ENCODE results near the gene GALNT2. TPM values are rescaled to one million over a fixed set of nuclear protein-coding genes. Genes with fewer than 3 reads are reported as not detected.

Gene GALNT2
- total RNA-seq, 1 experiment from 2014 or later = 152 TPM

GRCh38 chr1:230145505-230145899, 78.5 kb downstream of the GALNT2 start:
- intact Hi-C loops (cut with micrococcal nuclease; ENCODE audit: unreplicated experiment) (no loop called here), in situ Hi-C loops (cut with HindIII; ENCODE audit: low pct_unique_long_range_greater_than_20kb, low sequenced_read_pairs) (no loop called here)
- H3K27ac ChIP-seq (ENCODE audit: low read length) = no peak overlapping the region
- DNase-seq (ENCODE audit: low read depth, low spot score) (no peak), ATAC-seq (no peak)
- H3K27me3 ChIP-seq (ENCODE audit: control insufficient read depth, insufficient read depth, low read length) = no peaks in the 10 kb centered on the region
- H3K9me3 ChIP-seq (ENCODE audit: control insufficient read depth, insufficient read depth, low read depth, low read length) = no peaks in the 10 kb centered on the region
- TF ChIP-seq TCF7L2 (IDR thresholded peaks at IDR 0.05; ENCODE audit: low read depth, low read length) (no peak), CTCF (IDR thresholded peaks at IDR 0.05) (no peak), REST (IDR thresholded peaks at IDR 0.05; ENCODE audit: insufficient read depth in 1 of 2, low read depth in 2 of 2, low read length in 1 of 2) (no peak), SIN3A (IDR thresholded peaks at IDR 0.05; ENCODE audit: borderline replicate concordance, insufficient read depth, low read depth, low read length) (no peak), POLR2AphosphoS5 (IDR thresholded peaks at IDR 0.05; ENCODE audit: low read depth, low read length) (no peak)
- ChIA-PET POLR2A (no interaction called here), CTCF (no interaction called here)
- no peaks in the 10 kb centered on the region for H3K36me3 ChIP-seq (ENCODE audit: control insufficient read depth, insufficient read depth, low read length)
- H3K4me1 ChIP-seq (ENCODE audit: control insufficient read depth, insufficient read depth, low read length) = no peaks in the 10 kb centered on the region; the same call in 1 of the 2 replicates
- H3K4me3 ChIP-seq (ENCODE audit: low read depth in 2 of 2, low read length in 2 of 2) = no peak overlapping the region
- BruUV-seq (replicated peaks) = no TSS peak

GRCh38 chr1:230145953-230146476, 79.0 kb downstream of the GALNT2 start:
- intact Hi-C loops (cut with micrococcal nuclease; ENCODE audit: unreplicated experiment) (no loop called here), in situ Hi-C loops (cut with HindIII; ENCODE audit: low pct_unique_long_range_greater_than_20kb, low sequenced_read_pairs) (no loop called here)
- H3K9me3 ChIP-seq (ENCODE audit: control insufficient read depth, insufficient read depth, low read depth, low read length) = no peaks in the 10 kb centered on the region
- no peak for DNase-seq (ENCODE audit: low read depth, low spot score)
- H3K4me3 ChIP-seq (ENCODE audit: low read depth in 2 of 2, low read length in 2 of 2) = no peak overlapping the region
- POLR2A ChIA-PET = no interaction called here
- no peaks in the 10 kb centered on the region for H3K27me3 ChIP-seq (ENCODE audit: control insufficient read depth, insufficient read depth, low read length)
- BruUV-seq (replicated peaks) = no TSS peak
- H3K27ac ChIP-seq (ENCODE audit: low read length) = no peak overlapping the region
- TF ChIP-seq REST (IDR thresholded peaks at IDR 0.05; ENCODE audit: insufficient read depth in 1 of 2, low read depth in 2 of 2, low read length in 1 of 2) (no peak), SIN3A (IDR thresholded peaks at IDR 0.05; ENCODE audit: borderline replicate concordance, insufficient read depth, low read depth, low read length) (no peak), CTCF (IDR thresholded peaks at IDR 0.05) (no peak), TCF7L2 (IDR thresholded peaks at IDR 0.05; ENCODE audit: low read depth, low read length) (no peak), POLR2AphosphoS5 (IDR thresholded peaks at IDR 0.05; ENCODE audit: low read depth, low read length) (no peak)
- CTCF ChIA-PET = no interaction called here
- no peaks in the 10 kb centered on the region for H3K36me3 ChIP-seq (ENCODE audit: control insufficient read depth, insufficient read depth, low read length)
- no peaks in the 10 kb centered on the region; the same call in 1 of the 2 replicates for H3K4me1 ChIP-seq (ENCODE audit: control insufficient read depth, insufficient read depth, low read length)
- ATAC-seq = no peak
